Liver (tissue), 9 donors: ENCODE results near the gene SETD7. TPM values are rescaled to one million over a fixed set of nuclear protein-coding genes. Genes with fewer than 3 reads are reported as not detected.

ENCODE experiments used
- DNase-seq: peaks from one replicate; pipeline ENCODE4 v3.0.0-alpha.2; 2017; ENCODE audit warnings: low spot score
- H3K27ac ChIP-seq, 2 donors: one replicate each; pipeline ENCODE4 v1.7.0; 2013; ENCODE audit warnings: inconsistent platforms in 2 of 2, low read length in 2 of 2, control low read depth in 1 of 2, low read depth in 1 of 2, mild to moderate bottlenecking in 1 of 2
- H3K27me3 ChIP-seq, 4 donors: one replicate each; pipeline versions ENCODE4 v1.6.1 to v1.7.0; 2013; ENCODE audit warnings: low read length in 3 of 4, inconsistent platforms in 1 of 4, mild to moderate bottlenecking in 1 of 4, moderate library complexity in 1 of 4; ENCODE audit not compliant: control insufficient read depth in 4 of 4, insufficient read depth in 4 of 4
- H3K36me3 ChIP-seq, 4 donors: one replicate each; pipeline versions ENCODE4 v1.6.1 to v1.7.0; 2013; ENCODE audit warnings: low read length in 3 of 4, mild to moderate bottlenecking in 3 of 4, low read depth in 1 of 4, moderate library complexity in 1 of 4; ENCODE audit not compliant: control insufficient read depth in 4 of 4, insufficient read depth in 3 of 4
- H3K4me1 ChIP-seq, 4 donors: one replicate each; pipeline versions ENCODE4 v1.6.1 to v1.7.0; 2013; ENCODE audit warnings: low read length in 3 of 4, mild to moderate bottlenecking in 3 of 4, moderate library complexity in 1 of 4; ENCODE audit not compliant: control insufficient read depth in 4 of 4, insufficient read depth in 4 of 4
- H3K4me3 ChIP-seq, 3 donors: one replicate each; pipeline versions ENCODE4 v1.6.1 to v1.7.0; 2013; ENCODE audit warnings: low read length in 3 of 3, control low read depth in 1 of 3, low read depth in 1 of 3, mild to moderate bottlenecking in 1 of 3
- H3K9ac ChIP-seq, 2 donors: one replicate each; pipeline ENCODE4 v1.7.0; 2013; ENCODE audit warnings: low read length in 2 of 2, mild to moderate bottlenecking in 2 of 2, moderate library complexity in 2 of 2, control low read depth in 1 of 2, low read depth in 1 of 2
- H3K9me3 ChIP-seq, 4 donors: one replicate each; pipeline versions ENCODE4 v1.6.1 to v1.7.0; 2013; ENCODE audit warnings: low read length in 3 of 4; ENCODE audit not compliant: control insufficient read depth in 4 of 4
- ATF3 ChIP-seq: IDR thresholded peaks from 2 replicates; pipeline ENCODE4 v1.6.1; 2016; ENCODE audit warnings: antibody characterized with exemption
- CTCF ChIP-seq: fragments of 150-350 bp; IDR thresholded peaks from 2 replicates; pipeline ENCODE4 v1.5.1; 2017; ENCODE audit warnings: improper control_type of control experiment, low read depth, low read length; ENCODE audit not compliant: missing input control
- EGR1 ChIP-seq, 2 donors: IDR thresholded peaks; 2 replicates each; pipeline ENCODE4 v1.6.1; 2016 to 2018; ENCODE audit warnings: antibody characterized with exemption in 2 of 2, low read depth in 2 of 2
- FOXA1 ChIP-seq: IDR thresholded peaks from 2 replicates; pipeline ENCODE4 v1.6.1; 2016; ENCODE audit warnings: antibody characterized with exemption
- FOXA2 ChIP-seq: IDR thresholded peaks from 2 replicates; pipeline ENCODE4 v1.6.1; 2016; ENCODE audit warnings: antibody characterized with exemption
- HNF4G ChIP-seq: IDR thresholded peaks from 2 replicates; pipeline ENCODE4 v1.6.1; 2016; ENCODE audit warnings: antibody characterized with exemption
- JUND ChIP-seq, 2 donors: IDR thresholded peaks; 2 replicates each; pipeline ENCODE4 v1.6.1; 2016; ENCODE audit warnings: antibody characterized with exemption in 2 of 2
- MAX ChIP-seq: IDR thresholded peaks from 2 replicates; pipeline ENCODE4 v1.6.1; 2016; ENCODE audit warnings: antibody characterized with exemption
- REST ChIP-seq: IDR thresholded peaks from 2 replicates; pipeline ENCODE4 v1.6.1; 2016; ENCODE audit warnings: antibody characterized with exemption, mild to moderate bottlenecking
- SP1 ChIP-seq: IDR thresholded peaks from 2 replicates; pipeline ENCODE4 v1.6.1; 2018; ENCODE audit warnings: antibody characterized with exemption, mild to moderate bottlenecking
- YY1 ChIP-seq: IDR thresholded peaks from 2 replicates; pipeline ENCODE4 v1.6.1; 2016; ENCODE audit warnings: antibody characterized with exemption, mild to moderate bottlenecking
- ZBTB33 ChIP-seq: IDR thresholded peaks from 2 replicates; pipeline ENCODE4 v1.6.1; 2016; ENCODE audit warnings: antibody characterized with exemption
- WGBS: extraction: QIAGEN DNeasy Blood & Tissue Kit; methylation state at CpG from one replicate; pipeline ENCODE4 v1.1.7; 2013; 5-methylcytosine and 5-hydroxymethylcytosine counted together
- polyA plus RNA-seq, 2 donors: library from polyadenylated mRNA; stranded (reverse) in 1 of 2; unstranded in 1 of 2; fragments of 200-250 nt in 1 of 2; fragments of >200 nt in 1 of 2; fragmentation: Nextera tagmentation in 1 of 2; extraction: Ambion mirVana in 1 of 2; gene quantifications; one replicate each; pipeline versions ENCODE4 v1.2.1 to v1.2.3, GENCODE V29; 2013 to 2015
- total RNA-seq, 2 donors: library from RNA; depleted of rRNA; stranded (reverse); fragments of >200 nt; gene quantifications; one replicate each; pipeline ENCODE4 v1.2.3, GENCODE V29; 2014
- donor health status: healthy.
- donor health status: healthy.
- donor health status: healthy.
- donor health status: healthy.
- donor health status: healthy.

The SETD7 gene
- total and polyA plus RNA-seq, 4 donors = 12.9 to 81.7 (median 18.0) TPM

GRCh38 chr4:139528377-139529005, 27.5 kb downstream of the SETD7 start:
- Histone ChIP-seq H3K36me3 (peaks cover 2 to 22% (median 11%) of the 10 kb centered on the region in 4 donors), H3K27me3 (no peaks in the 10 kb centered on the region), H3K4me3 (no peak overlapping the region), H3K27ac (no peak overlapping the region), H3K9me3 (no peaks in the 10 kb centered on the region), H3K4me1 (peaks cover 0 to 9% (median 4%) of the 10 kb centered on the region in 4 donors), H3K9ac (no peak overlapping the region)
- TF ChIP-seq REST (no peak), FOXA2 (no peak), FOXA1 (no peak)
- 37% methylated on average over 2 of the region's 2 CpGs for WGBS
- DNase-seq = no peak

- Histone ChIP-seq H3K9me3 (no peaks in the 10 kb centered on the region), H3K4me3 (no peak overlapping the region), H3K36me3 (peaks cover 3 to 26% (median 15%) of the 10 kb centered on the region in 4 donors), H3K9ac (no peak overlapping the region), H3K4me1 (peaks cover 0 to 7% (median 2%) of the 10 kb centered on the region in 4 donors), H3K27me3 (no peaks in the 10 kb centered on the region), H3K27ac (no peak overlapping the region)
- no peak for DNase-seq
- WGBS = 96% methylated on average over 2 of the region's 2 CpGs
- no peak for TF ChIP-seq MAX
- no peak for TF ChIP-seq JUND (IDR thresholded peaks at IDR 0.05)
- no peak for TF ChIP-seq ZBTB33
- TF ChIP-seq SP1 = no peak
- no peak for TF ChIP-seq CTCF
- no peak for TF ChIP-seq EGR1 (IDR thresholded peaks at IDR 0.05; ENCODE audit: low read depth in 2 of 2)
- no peak for TF ChIP-seq ATF3
- TF ChIP-seq YY1 = no peak
- TF ChIP-seq HNF4G = no peak
These were observed 29.1 kb downstream of the SETD7 start for GRCh38 chr4:139526928-139527327.
